Neuron (in vitro differentiated cells): ENCODE data around the gene PROC.

ENCODE experiments used
- H2AFZ ChIP-seq: one replicate; pipeline ENCODE4 v1.6.1; 2013; ENCODE audit warnings: low read depth, mild to moderate bottlenecking, inconsistent platforms, low read length, moderate library complexity
- H3K27me3 ChIP-seq: one replicate; pipeline ENCODE4 v1.6.1; 2013; ENCODE audit warnings: low read length; ENCODE audit not compliant: insufficient read depth
- H3K36me3 ChIP-seq: one replicate; pipeline ENCODE4 v1.6.1; 2013; ENCODE audit warnings: low read length; ENCODE audit not compliant: insufficient read depth
- H3K4me1 ChIP-seq: one replicate; pipeline ENCODE4 v1.6.1; 2013; ENCODE audit warnings: low read length; ENCODE audit not compliant: insufficient read depth
- H3K4me3 ChIP-seq: 2 replicates; pipeline ENCODE4 v1.5.1; 2013; ENCODE audit warnings: mild to moderate bottlenecking, low read length, moderate library complexity
- H3K9me3 ChIP-seq: one replicate; pipeline ENCODE4 v1.6.1; 2013; ENCODE audit warnings: low read length

The PROC gene

DNA sequence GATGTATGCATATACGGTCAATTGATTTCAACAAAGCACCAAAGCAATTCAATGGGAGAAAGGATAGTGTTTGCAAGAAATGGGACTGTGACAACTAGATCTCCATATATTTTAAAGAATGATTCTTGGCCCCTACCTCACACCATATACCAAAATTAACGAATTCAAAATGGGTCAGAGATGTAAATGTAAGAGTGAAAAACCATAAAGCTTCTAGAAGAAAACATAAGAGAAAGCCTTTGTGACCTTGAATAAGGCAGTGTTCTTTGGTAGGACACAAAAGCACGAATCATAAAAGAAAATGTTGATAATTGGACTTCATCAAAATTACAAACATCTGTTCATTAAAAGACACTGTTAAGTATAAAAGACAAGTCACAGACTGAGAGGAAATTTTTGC lies 5.0 kb upstream of the PROC start:
- Histone ChIP-seq H3K4me3 (no peak overlapping the region), H3K27me3 (peaks cover 31% of the 10 kb centered on the region), H3K9me3 (no peaks in the 10 kb centered on the region), H2AFZ (no peak overlapping the region), H3K4me1 (peaks cover 22% of the 10 kb centered on the region), H3K36me3 (no peaks in the 10 kb centered on the region)

DNA sequence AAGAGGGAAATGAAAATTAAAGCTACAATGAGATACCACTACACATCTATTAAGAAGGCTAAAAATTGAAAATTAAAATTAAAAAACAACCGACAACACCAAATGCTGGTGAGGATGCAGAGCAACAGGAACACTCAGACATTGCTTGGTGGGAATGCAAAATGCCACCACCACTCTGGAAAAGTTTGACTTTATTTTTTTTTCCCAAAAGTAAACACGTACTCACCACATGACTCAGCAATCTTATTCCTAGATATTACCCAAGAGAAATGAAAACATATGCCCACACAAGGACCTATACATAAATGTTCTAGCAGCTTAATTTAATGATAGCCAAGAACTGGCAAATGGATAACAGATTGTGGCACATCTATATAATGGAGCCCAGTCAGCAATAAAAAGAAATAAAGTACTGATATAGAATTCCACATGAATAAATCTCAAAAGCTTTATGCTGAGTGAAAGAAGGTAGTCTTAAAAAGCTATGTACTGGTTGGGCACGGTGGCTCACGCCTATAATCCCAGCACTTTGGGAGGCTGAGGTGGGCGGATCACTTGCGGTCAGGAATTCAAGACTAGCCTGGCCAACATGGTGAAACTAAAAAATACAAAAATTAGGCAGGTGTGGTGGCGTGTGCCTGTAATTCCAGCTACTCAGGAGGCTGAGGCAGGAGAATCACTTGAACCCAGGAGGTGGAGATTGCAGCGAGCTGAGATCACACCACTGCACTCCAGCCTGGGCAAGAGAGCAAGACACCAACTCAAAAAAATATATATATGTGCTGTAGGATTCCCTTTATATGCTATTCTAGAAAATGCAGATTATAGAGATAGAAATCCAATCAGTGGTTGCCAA lies 4.2 kb upstream of the PROC start:
- H3K27me3 ChIP-seq, result peaks cover 39% of the 10 kb centered on the region
- no peak overlapping the region for H2AFZ ChIP-seq
- H3K9me3 ChIP-seq, result no peaks in the 10 kb centered on the region
- no peaks in the 10 kb centered on the region for H3K36me3 ChIP-seq
- no peak overlapping the region for H3K4me3 ChIP-seq
- H3K4me1 ChIP-seq, result peaks cover 22% of the 10 kb centered on the region

- Histone ChIP-seq H3K9me3 (no peaks in the 10 kb centered on the region), H3K27me3 (peaks cover 47% of the 10 kb centered on the region), H3K4me3 (no peak overlapping the region), H2AFZ (no peak overlapping the region), H3K36me3 (no peaks in the 10 kb centered on the region), H3K4me1 (peaks cover 22% of the 10 kb centered on the region)
Measured at GRCh38 chr2:127414638-127415592, 3.3 kb upstream of the PROC start.

- no peaks in the 10 kb centered on the region for H3K9me3 ChIP-seq
- peak overlapping the region; percentile 60 for H2AFZ ChIP-seq
- peak overlapping the region; percentile 16 for H3K4me3 ChIP-seq
- H3K27me3 ChIP-seq, result peaks cover 55% of the 10 kb centered on the region
- H3K4me1 ChIP-seq, result peaks cover 18% of the 10 kb centered on the region
- no peaks in the 10 kb centered on the region for H3K36me3 ChIP-seq
Measured at GRCh38 chr2:127415593-127416505, 2.4 kb upstream of the PROC start.

- H3K9me3 ChIP-seq, result no peaks in the 10 kb centered on the region
- no peaks in the 10 kb centered on the region for H3K36me3 ChIP-seq
- peaks cover 62% of the 10 kb centered on the region for H3K27me3 ChIP-seq
- H3K4me3 ChIP-seq, result no peak overlapping the region
- H3K4me1 ChIP-seq, result peaks cover 11% of the 10 kb centered on the region
- H2AFZ ChIP-seq, result no peak overlapping the region
Measured at GRCh38 chr2:127416506-127417001, 1.7 kb upstream of the PROC start.

DNA sequence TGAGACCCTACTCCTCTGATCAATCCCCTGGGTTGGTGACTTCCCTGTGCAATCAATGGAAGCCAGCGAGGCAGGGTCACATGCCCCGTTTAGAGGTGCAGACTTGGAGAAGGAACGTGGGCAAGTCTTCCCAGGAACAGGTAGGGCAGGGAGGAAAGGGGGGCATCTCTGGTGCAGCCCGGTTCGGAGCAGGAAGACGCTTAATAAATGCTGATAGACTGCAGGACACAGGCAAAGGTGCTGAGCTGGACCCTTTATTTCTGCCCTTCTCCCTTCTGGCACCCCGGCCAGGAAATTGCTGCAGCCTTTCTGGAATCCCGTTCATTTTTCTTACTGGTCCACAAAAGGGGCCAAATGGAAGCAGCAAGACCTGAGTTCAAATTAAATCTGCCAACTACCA lies 821 bp upstream of the PROC start:
- Histone ChIP-seq H2AFZ (no peak overlapping the region), H3K36me3 (no peaks in the 10 kb centered on the region), H3K9me3 (no peaks in the 10 kb centered on the region), H3K27me3 (peaks cover 71% of the 10 kb centered on the region), H3K4me1 (peaks cover 9% of the 10 kb centered on the region), H3K4me3 (no peak overlapping the region)

GRCh38 chr2:127419112-127419430 lies 844 bp downstream of the PROC start:
- H3K9me3 ChIP-seq, result no peaks in the 10 kb centered on the region
- peaks cover 9% of the 10 kb centered on the region for H3K4me1 ChIP-seq
- H3K36me3 ChIP-seq, result no peaks in the 10 kb centered on the region
- H3K4me3 ChIP-seq, result no peak overlapping the region
- H2AFZ ChIP-seq, result no peak overlapping the region
- peaks cover 84% of the 10 kb centered on the region for H3K27me3 ChIP-seq

DNA sequence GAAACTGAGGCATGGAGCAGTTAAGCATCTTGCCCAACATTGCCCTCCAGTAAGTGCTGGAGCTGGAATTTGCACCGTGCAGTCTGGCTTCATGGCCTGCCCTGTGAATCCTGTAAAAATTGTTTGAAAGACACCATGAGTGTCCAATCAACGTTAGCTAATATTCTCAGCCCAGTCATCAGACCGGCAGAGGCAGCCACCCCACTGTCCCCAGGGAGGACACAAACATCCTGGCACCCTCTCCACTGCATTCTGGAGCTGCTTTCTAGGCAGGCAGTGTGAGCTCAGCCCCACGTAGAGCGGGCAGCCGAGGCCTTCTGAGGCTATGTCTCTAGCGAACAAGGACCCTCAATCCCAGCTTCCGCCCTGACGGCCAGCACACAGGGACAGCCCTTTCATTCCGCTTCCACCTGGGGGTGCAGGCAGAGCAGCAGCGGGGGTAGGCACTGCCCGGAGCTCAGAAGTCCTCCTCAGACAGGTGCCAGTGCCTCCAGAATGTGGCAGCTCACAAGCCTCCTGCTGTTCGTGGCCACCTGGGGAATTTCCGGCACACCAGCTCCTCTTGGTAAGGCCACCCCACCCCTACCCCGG lies 1.3 kb downstream of the PROC start:
- Histone ChIP-seq H3K36me3 (no peaks in the 10 kb centered on the region), H2AFZ (no peak overlapping the region), H3K27me3 (peaks cover 84% of the 10 kb centered on the region), H3K9me3 (no peaks in the 10 kb centered on the region), H3K4me1 (peaks cover 9% of the 10 kb centered on the region), H3K4me3 (no peak overlapping the region)

DNA sequence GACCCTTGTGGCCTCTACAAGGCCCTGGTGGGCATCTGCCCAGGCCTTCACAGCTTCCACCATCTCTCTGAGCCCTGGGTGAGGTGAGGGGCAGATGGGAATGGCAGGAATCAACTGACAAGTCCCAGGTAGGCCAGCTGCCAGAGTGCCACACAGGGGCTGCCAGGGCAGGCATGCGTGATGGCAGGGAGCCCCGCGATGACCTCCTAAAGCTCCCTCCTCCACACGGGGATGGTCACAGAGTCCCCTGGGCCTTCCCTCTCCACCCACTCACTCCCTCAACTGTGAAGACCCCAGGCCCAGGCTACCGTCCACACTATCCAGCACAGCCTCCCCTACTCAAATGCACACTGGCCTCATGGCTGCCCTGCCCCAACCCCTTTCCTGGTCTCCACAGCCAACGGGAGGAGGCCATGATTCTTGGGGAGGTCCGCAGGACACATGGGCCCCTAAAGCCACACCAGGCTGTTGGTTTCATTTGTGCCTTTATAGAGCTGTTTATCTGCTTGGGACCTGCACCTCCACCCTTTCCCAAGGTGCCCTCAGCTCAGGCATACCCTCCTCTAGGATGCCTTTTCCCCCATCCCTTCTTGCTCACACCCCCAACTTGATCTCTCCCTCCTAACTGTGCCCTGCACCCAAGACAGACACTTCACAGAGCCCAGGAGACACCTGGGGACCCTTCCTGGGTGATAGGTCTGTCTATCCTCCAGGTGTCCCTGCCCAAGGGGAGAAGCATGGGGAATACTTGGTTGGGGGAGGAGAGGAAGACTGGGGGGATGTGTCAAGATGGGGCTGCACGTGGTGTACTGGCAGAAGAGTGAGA lies 2.0 kb downstream of the PROC start:
- Histone ChIP-seq H3K27me3 (peaks cover 84% of the 10 kb centered on the region), H3K4me1 (peaks cover 14% of the 10 kb centered on the region), H3K9me3 (no peaks in the 10 kb centered on the region), H3K4me3 (no peak overlapping the region), H3K36me3 (no peaks in the 10 kb centered on the region), H2AFZ (no peak overlapping the region)

GRCh38 chr2:127421116-127421800 lies 3.0 kb downstream of the PROC start:
- Histone ChIP-seq H2AFZ (no peak overlapping the region), H3K9me3 (no peaks in the 10 kb centered on the region), H3K36me3 (no peaks in the 10 kb centered on the region), H3K27me3 (peaks cover 84% of the 10 kb centered on the region), H3K4me1 (peaks cover 8% of the 10 kb centered on the region), H3K4me3 (no peak overlapping the region)

DNA sequence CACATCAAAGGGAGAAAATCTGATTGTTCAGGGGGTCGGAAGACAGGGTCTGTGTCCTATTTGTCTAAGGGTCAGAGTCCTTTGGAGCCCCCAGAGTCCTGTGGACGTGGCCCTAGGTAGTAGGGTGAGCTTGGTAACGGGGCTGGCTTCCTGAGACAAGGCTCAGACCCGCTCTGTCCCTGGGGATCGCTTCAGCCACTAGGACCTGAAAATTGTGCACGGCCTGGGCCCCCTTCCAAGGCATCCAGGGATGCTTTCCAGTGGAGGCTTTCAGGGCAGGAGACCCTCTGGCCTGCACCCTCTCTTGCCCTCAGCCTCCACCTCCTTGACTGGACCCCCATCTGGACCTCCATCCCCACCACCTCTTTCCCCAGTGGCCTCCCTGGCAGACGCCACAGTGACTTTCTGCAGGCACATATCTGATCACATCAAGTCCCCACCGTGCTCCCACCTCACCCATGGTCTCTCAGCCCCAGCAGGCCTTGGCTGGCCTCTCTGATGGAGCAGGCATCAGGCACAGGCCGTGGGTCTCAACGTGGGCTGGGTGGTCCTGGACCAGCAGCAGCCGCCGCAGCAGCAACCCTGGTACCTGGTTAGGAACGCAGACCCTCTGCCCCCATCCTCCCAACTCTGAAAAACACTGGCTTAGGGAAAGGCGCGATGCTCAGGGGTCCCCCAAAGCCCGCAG lies 3.8 kb downstream of the PROC start:
- no peak overlapping the region for H3K4me3 ChIP-seq
- no peaks in the 10 kb centered on the region for H3K9me3 ChIP-seq
- H3K36me3 ChIP-seq, result no peaks in the 10 kb centered on the region
- H3K27me3 ChIP-seq, result peaks cover 76% of the 10 kb centered on the region
- peaks cover 6% of the 10 kb centered on the region for H3K4me1 ChIP-seq
- no peak overlapping the region for H2AFZ ChIP-seq
